Astrocyte of the cerebellum (primary cell): Measurements from ENCODE around the gene IP6K3.

Source experiments
- DNase-seq: peaks from one replicate; pipeline ENCODE4 v3.0.0-alpha.2; 2011; ENCODE audit warnings: low read depth
- H3K4me3 ChIP-seq: 2 replicates; pipeline ENCODE4 v1.5.1; 2011; ENCODE audit warnings: mild to moderate bottlenecking, low read depth, low read length, moderate library complexity
- CTCF ChIP-seq: IDR thresholded peaks from 2 replicates; pipeline ENCODE4 v1.5.1; 2012; ENCODE audit warnings: low read length, low read depth, moderate library complexity, mild to moderate bottlenecking; ENCODE audit errors: missing control alignments
- in situ Hi-C: cut with HindIII; loops from 2 replicates; pipeline ENCODE4 v1.10.0; 2017; ENCODE audit warnings: low sequenced_read_pairs

IP6K3 gene

GRCh38 chr6:33716890-33717632 lies 29.6 kb downstream of the IP6K3 start:
- in situ Hi-C loops, result loop anchor here (10.0 kb wide), 1 partner anchor 112 kb away; no protein-coding TSS in a partner anchor
- no peak overlapping the region for H3K4me3 ChIP-seq
- DNase-seq, result no peak
- TF ChIP-seq CTCF, result no peak

DNA sequence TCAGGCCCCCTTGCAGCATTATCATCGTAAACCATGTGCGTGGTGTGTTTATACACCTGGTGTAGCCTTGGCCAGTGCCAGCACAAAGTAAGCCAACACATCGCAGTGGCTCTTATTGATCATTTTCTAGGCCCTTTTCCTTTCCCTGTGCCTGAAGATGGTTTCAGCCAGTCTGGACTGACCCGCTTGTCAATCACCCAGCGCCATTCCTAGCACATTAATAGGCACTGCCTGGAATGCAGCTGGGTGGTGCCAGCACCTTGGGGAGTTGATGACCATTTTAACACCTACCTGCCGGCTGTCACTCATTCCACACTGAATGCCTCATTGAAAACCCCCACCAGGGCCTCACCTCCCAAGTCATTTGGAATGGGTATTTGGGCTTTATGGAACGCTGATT lies 30.3 kb downstream of the IP6K3 start:
- in situ Hi-C loops, result loop anchor here (10.0 kb wide), 1 partner anchor 112 kb away; no protein-coding TSS in a partner anchor
- no peak for TF ChIP-seq CTCF
- H3K4me3 ChIP-seq, result no peak overlapping the region
- DNase-seq, result no peak

DNA sequence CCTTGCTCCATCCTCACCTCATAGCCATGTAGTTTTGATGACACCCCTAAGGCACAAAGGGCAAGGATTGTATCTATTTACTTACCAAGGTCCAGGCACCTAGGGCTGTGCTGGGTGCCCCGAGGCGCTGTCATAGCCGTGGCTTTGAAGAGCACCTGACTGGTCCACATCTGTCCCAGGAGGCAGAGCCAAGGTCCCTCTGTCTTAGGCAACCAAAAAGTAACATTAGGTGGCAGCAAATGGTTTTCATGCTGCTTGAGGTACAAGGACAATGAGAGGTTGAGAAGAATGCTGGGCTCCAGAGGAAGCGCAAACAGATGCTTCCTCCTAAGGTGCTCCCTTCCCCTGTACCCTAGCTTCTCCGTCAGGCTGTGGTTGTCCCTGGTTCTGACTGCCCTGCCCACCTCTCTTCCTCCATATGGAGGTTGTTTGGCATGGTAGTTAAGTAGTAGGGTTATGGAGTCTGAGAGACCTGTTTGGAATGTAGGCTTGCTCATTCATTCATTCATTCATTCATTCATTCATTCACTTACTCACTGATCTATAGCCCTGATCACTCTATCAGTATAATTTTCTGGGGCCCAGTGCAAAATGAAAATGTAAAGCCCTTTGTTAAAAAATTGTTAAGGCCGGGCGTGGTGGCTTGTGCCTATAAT lies 32.2 kb downstream of the IP6K3 start:
- DNase-seq, result no peak
- in situ Hi-C loops, result loop anchor here (10.0 kb wide), 1 partner anchor 110 kb away; no protein-coding TSS in a partner anchor
- no peak for TF ChIP-seq CTCF
- H3K4me3 ChIP-seq, result no peak overlapping the region

DNA sequence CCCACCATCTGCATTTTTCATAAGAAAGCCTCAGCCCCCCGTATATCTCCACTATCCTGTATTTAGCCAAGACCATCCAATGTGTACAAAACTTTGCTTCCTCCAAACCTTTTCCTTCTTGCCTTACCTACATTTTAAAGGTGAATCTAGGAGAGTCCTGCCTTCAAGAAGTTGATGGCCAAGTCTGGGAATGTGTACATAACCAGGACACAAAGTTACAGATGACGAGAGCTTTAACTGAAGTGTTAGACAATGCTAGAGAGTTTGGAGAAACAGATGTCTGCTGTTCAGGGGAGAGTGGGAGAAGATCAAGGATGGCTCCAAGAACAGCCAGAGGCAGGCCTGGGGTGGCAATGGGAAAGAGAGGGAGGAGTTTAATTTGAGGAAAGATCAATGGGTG lies 32.9 kb downstream of the IP6K3 start:
- TF ChIP-seq CTCF, result no peak
- in situ Hi-C loops, result loop anchor here (10.0 kb wide), 1 partner anchor 109 kb away; no protein-coding TSS in a partner anchor
- no peak for DNase-seq

DNA sequence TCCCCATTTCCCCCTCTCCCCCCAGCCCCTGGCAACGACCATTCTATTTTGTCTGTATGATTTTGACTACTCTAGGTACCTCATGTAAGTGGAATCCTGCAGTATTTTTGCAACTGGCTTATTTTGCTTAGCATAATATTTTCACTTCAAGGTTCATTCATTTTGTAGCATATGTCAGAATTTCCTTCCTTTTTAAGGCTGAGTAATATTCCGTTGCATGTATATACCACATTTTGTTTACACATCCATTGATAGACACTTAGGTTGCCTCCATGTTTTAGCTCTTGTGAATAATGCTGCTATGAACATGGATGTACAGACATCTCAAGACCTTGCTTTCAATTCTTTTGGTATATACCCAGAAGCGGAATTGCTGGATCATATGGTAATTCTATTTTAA lies 33.8 kb downstream of the IP6K3 start:
- in situ Hi-C loops, result loop anchor here (10.0 kb wide), 1 partner anchor 108 kb away; no protein-coding TSS in a partner anchor
- DNase-seq, result no peak
- TF ChIP-seq CTCF, result no peak
- no peak overlapping the region for H3K4me3 ChIP-seq

More for the DNA sequence above, 32.9 kb downstream of the IP6K3 start:
- no peak overlapping the region for H3K4me3 ChIP-seq

DNA sequence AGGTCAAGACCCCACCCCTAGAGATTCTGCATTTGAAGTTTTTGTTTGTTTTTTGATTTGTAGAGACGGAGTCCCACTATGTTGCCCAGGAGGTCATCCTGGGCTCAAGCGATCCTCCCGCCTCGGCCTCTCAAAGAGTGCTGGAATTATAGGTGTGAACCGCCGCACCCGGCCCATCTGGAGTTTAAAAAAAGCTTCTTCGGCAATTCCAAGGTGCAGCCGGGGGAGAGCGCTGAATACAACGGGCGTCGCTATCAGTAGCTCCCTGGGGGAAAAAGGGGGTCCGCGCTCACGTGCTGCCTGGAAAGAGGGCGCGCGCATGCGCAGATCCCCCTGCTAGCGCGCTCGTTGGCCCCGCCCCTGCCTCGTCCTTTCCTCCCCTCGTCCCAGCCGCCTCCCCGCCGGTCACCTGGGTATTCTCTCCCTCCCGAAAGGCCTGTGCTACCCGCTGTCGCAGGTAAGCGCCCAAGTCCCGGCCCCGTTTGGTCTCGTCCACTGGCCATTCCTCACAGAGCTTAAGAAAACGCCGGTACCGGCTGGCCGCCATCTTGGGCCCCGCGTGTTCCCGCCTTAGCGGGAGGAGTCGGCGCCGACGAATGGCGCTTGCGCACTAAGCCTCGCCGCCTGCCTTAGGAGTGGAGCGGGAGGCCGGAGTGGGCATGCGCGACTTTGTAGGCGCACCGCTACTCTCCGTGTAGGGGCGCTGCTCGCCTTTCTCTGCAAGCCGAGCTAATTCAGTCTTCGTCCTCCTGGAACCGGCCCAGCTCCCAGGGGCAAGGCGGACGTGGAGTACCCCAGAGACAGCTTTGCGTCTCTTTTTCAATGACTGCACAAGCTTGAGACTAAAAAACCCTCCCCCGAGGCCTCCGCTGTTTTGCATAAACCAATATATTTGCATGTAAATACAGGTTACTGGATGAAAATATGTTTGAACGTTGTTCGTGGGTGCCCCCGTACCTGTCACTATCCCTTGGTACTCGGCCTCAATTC lies 35.3 kb downstream of the IP6K3 start, which contains the start of gene UQCC2:
Gene UQCC2, minus strand, starts transcription at position 561 of the 990 bp plus-strand sequence. Its CDS starts 14 bp downstream, at position 547.
- peak; percentile 90 for DNase-seq
- TF ChIP-seq CTCF, result peak; percentile 63
- H3K4me3 ChIP-seq, result peak within 1 kb of the TSS; percentile 91
- in situ Hi-C loops, result loop anchor here (10.0 kb wide), 1 partner anchor 107 kb away; no protein-coding TSS in a partner anchor
